ENCODE data around the gene IL13. TPM values are rescaled to one million over a fixed set of nuclear protein-coding genes. Genes with fewer than 3 reads are reported as not detected.

Gene IL13
- total RNA-seq, 1 experiment from 2014 or later: not detected

DNA sequence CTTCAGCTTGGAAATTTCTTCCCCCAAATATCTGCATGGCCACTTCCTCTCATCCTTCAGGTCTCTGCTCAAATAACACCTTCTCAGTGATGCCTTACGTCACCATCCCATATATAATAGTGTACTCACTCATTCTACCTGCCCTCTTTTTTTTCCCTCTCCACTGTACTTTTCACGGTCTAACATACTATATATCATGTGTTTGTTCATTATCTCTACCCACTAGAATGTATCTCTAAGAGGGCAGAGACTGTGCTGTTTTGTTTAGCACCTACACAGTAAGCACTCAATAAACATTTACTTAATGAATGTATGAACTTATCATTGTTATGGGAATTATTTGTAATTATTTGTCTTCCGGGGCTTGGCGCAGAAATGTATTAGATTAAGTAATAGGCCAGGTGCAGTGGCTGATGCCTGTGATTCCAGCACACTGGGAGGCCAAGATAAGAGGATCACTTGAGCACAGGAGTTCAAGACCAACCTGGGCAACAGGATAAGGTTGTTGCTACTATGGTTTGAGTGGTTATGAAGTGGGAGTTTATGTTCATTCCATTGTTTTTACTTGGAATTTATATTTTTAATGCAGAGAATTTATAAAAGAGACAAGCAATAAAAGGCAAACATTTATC, 6.0 kb upstream of the IL13 start:
- no peak for DNase-seq (ENCODE audit: low read depth)

DNA sequence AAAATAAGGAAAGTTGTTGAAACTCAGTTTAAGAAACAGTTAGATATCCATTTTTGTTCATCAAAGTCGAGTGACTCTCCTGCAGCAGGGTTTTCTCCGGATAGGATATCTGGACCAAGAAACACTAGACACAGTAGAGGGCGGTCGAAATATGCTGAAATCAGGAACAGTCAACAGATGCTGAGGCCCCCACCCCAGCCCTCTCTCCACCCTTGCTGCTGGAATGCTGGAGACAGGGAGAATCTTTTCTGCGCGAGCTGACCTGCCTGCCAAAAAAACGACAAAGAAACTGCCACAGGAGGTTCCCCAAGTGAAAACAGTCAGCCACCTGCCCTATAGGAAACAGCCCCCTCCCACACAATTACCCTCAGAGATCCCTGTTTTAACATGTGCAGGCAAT, 4.3 kb upstream of the IL13 start:
- DNase-seq (ENCODE audit: low read depth): no peak
- in situ Hi-C loops (cut with HindIII; ENCODE audit: low pct_unique_long_range_greater_than_20kb, low sequenced_read_pairs): no loop called here

More for the DNA sequence above, 6.0 kb upstream of the IL13 start:
- in situ Hi-C loops (cut with HindIII; ENCODE audit: low pct_unique_long_range_greater_than_20kb, low sequenced_read_pairs): no loop called here

DNA sequence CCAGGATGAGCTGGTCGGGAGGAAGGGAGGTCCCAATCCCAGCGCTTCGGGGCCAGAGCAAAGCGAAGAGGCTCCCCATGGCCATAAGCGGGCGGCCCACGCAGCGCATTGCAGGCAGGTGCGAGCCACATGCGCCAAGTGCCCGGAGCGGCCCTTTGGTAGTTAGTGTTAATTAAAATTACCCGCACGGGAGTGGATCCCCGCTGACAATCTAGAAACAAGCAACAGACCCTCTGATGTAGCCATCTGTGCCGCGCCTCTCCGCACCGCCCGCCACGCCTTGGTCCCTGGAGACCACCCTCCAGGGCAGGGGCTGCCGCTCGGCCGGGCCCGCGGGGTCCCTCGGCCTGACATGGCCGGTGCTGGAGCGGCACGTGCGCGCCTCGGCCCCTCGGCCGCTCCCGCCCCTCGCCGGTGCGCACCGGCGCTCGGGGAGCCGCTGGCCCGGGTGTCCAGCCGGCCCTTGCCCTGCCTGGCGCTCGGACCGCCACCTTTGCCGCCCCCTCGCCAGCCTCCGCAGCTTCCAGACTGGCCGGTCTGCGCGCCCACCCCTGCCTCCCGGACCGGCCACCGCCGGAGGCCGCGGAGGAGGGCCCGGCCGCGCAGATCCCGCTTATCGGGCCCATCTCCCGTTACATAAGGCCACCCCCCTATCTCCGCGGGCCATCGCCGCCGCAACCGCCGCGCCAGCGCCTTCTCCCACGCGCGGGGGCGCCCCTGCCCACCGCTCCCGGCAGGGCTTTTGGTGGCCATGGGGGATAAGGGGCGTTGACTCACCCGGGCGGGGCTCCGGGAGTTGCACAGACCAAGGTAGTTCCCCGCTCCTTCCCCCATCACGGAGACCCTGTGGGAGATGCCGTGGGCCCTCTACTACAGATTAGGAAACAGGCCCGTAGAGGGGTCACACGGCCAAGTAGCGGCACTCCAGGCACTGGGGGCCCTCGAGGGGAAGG, 1.9 kb upstream of the IL13 start:
- no peak for DNase-seq (ENCODE audit: low read depth)
- in situ Hi-C loops (cut with HindIII; ENCODE audit: low pct_unique_long_range_greater_than_20kb, low sequenced_read_pairs): no loop called here

DNA sequence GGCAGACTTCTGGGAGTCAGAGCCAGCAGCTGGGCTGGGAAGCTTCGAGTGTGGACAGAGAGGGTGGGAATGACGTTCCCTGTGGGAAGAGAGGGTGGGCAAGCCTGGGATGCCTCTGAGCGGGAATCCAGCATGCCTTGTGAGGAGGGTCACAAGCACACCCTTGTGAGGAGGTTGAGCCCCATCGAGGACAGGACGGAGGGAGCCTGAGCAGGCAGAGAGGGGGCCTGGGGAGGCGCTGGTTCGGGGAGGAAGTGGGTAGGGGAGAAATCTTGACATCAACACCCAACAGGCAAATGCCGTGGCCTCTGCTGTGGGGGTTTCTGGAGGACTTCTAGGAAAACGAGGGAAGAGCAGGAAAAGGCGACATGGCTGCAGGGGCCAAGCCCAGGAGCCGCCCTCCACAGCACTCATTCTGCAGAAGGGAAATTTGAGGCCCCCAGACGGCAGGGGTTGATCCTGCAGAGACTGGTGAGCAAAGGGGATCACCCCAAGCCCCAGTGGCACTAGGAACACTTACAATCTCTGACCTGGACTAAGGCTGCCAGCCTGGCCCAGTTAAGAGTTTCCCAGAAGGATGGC, 1.1 kb upstream of the IL13 start:
- no peak for DNase-seq (ENCODE audit: low read depth)
- in situ Hi-C loops (cut with HindIII; ENCODE audit: low pct_unique_long_range_greater_than_20kb, low sequenced_read_pairs): no loop called here

DNA sequence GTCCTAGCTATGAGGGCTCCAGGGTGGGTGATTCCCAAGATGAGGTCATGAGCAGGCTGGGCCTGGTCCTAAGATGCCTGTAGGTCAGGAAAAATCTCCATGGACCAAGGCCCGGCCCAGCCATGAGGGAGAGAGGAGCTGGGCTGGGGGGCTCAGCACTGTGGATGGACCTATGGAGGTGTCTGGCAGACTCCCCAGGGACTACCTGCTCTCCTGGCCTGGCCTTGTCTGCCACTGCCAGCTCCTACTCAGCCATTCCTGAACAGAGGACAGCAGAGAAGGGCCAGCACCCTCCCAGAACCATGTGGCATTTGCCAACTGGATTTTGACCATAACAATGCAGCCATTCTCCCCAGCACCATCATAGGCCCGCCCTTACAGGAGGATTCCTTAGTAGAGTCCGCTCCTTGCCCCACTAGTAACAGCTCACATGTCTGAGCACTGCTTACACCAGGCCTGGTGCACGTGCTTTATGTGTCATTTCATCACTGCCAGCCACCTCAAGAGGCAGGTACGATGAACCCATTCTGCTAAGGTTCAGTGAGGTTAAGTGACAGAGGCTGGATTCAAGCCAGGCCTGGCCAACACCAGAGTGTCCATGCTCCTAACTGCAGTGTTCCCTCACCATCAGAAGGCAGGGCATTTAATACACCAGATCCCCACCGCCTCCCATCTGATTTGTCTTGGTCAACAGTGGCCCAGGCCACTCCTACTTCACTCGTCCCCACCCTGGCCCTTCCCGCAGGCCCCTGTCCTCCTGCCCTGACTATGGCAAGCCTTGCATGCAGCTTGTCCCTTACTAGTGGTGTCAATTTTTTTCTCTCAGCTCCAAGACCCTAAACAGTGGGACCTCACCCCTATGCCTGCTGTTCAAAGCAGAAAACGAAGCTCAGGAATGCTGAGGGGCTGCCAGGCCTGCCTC, 669 bp downstream of the IL13 start:
- no peak for DNase-seq (ENCODE audit: low read depth)
- in situ Hi-C loops (cut with HindIII; ENCODE audit: low pct_unique_long_range_greater_than_20kb, low sequenced_read_pairs): no loop called here

DNA sequence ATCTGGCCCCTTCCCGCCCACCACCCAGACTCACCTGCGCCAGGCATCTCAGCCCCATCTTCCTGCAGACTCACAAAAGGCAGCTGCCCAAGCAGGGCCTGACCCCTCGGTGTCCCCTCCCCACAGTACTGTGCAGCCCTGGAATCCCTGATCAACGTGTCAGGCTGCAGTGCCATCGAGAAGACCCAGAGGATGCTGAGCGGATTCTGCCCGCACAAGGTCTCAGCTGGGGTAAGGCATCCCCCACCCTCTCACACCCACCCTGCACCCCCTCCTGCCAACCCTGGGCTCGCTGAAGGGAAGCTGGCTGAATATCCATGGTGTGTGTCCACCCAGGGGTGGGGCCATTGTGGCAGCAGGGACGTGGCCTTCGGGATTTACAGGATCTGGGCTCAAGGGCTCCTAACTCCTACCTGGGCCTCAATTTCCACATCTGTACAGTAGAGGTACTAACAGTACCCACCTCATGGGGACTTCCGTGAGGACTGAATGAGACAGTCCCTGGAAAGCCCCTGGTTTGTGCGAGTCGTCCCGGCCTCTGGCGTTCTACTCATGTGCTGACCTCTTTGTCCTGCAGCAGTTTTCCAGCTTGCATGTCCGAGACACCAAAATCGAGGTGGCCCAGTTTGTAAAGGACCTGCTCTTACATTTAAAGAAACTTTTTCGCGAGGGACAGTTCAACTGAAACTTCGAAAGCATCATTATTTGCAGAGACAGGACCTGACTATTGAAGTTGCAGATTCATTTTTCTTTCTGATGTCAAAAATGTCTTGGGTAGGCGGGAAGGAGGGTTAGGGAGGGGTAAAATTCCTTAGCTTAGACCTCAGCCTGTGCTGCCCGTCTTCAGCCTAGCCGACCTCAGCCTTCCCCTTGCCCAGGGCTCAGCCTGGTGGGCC, 1.9 kb downstream of the IL13 start:
- DNase-seq (ENCODE audit: low read depth): no peak
- in situ Hi-C loops (cut with HindIII; ENCODE audit: low pct_unique_long_range_greater_than_20kb, low sequenced_read_pairs): no loop called here

DNA sequence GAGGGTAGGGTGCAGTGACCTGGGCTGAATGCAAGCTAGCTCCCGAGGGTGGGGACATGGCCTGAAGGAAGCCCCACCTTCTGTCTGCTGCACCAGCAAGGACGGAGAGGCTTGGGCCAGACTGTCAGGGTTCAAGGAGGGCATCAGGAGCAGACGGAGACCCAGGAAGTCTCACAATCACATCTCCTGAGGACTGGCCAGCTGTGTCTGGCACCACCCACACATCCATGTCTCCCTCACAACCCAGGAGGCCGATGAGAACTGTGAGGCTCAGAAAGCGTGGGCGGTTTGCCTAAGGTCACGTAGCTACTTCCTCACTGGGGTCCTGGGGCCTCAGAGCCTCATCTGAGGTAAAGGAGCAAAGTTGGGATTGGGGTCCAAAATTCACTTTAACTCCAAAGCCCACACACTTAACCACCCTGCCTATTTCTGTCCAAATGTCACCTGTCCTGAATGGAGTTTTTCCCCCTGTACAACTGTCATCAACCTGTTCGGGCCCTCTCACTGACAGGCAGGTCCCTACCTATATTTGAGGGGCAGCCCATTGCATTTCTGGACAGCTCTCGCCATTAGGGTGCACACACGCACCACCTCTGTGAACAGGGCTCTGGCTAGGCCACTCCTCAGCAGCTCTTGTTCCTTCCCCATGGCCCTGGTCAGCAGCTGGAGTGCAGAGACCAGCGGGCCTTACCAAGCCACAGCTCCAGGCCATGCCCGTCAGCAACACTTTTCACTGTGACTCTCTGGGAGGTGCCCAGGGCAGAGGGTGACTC, 3.4 kb downstream of the IL13 start:
- in situ Hi-C loops (cut with HindIII; ENCODE audit: low pct_unique_long_range_greater_than_20kb, low sequenced_read_pairs): no loop called here
- no peak for DNase-seq (ENCODE audit: low read depth)

DNA sequence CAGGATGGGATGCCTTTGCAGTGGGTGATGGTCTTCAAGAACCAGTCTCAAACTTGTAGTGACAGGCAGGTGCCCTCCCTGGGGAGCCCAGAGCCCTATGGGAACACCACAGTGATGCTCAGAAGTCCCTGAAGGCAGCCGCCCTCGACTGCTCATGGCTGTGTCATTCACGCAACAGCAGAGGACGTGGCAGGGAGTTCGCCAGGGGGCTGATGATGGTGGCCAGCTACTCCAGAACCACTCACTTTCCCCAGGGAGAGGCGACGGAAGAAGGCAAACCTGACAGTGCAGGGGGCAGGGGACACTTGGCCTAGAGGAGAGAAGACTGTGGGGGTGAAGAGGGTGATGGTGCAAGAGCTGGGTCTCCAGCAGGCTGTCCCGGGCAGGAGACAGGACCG, 4.0 kb downstream of the IL13 start:
- in situ Hi-C loops (cut with HindIII; ENCODE audit: low pct_unique_long_range_greater_than_20kb, low sequenced_read_pairs): no loop called here
- DNase-seq (ENCODE audit: low read depth): no peak

DNA sequence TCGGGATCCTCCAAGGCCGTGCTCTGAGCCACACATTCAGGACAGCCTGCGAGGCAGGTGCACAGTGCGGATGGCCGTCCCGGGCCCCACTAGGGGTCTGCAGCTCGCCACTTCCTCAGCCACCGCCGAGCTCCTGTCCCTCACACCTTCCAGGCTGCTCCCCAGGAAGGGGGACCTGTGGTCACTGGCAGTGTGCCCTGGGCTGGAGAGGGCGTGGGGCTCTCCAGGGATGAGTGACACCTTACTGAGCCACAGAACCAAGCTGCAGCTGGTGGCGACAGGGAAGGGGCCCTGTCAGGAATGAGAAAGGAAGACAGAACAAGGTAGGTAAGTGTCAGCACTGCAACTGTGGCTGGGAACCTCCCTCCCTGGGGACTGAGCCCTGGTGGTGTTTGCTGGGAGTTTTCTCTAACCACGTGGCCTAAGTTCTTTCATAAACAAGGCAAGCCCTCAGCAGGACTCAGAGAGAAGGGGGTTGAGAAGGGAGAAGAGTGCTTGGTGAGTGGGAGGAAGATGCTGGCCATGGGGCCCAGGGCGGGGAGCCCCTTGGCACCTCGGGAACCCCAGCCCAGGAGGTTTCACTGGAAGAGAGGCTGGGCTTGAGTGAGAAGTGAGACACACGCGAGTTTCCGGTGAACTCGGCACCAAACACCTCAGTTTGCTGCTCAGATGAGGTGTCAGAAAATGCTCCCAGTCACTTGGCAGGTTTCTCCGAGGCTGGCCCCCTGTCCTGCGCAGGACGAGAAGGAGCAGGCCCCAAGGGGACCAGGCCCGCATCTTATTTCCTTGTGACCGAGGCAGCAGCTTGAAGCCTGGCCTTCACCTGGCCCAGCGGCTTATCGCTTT, 5.2 kb downstream of the IL13 start:
- in situ Hi-C loops (cut with HindIII; ENCODE audit: low pct_unique_long_range_greater_than_20kb, low sequenced_read_pairs): no loop called here
- no peak for DNase-seq (ENCODE audit: low read depth)

DNA sequence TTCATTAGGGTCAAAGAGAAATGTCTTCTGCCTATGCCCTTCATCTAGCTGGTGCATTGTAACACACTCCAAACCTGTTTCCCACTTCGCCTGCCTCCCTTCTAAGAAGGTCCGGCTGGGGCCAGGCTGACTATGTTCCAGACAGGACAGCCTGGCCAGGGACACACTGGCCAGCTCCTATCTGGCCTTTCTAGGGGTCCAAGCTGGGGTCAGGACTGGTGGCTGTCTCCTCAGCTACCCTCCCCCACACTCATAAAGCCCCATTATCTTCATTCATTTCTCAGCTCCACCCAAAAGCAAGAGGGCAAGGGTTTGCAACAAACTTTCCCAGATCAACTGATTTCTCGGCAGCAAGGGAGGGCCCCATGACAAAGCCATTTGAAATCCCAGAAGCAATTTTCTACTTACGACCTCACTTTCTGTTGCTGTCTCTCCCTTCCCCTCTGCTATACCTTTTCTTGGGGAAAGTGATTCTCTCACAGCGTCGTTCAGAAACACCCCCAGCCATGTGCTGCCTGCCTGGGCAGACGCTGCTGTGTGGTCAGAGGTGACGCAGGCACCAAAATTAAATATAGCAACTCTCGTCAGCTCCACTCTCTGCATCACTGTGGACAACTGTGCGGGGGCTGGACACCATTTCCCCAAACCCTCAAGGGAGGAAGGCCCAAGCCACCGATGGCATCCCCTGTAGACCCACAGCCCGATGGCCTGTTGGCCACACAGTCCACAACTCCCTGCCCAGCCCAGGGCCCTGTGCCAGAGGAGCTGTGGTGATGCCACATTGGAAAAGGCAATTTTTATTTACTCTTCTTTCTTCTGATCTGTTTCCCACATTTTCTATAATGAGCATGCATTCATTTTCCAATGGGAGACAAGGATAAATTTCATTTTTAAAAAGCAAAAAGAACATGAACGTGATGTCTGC, 6.1 kb downstream of the IL13 start:
- in situ Hi-C loops (cut with HindIII; ENCODE audit: low pct_unique_long_range_greater_than_20kb, low sequenced_read_pairs): no loop called here
- no peak for DNase-seq (ENCODE audit: low read depth)

DNA sequence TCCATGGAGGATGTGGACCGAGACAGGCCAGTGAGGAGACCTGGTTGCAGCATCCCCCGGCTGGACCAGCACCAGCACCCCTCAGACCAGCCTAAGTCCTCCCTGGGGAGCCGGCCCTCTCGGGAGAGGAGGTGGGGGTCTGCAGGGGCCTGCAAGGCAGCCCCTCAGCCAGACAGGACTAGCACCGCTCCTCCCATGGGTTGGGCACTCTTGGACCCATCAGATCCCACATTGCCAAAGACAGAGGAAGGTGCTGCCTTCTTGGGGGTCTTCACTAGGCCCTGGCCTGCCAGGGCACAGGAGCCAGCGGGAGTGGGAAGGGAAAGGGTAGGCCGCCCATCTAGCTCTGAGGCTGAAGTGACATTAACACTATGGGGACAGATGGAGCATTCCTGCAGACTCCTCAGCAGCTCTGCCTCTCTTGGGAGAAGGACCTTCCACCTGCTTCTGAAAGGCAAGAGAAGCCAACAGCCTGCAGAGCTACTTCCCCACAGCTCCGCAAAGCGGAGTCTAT, 6.8 kb downstream of the IL13 start:
- DNase-seq (ENCODE audit: low read depth): no peak
- in situ Hi-C loops (cut with HindIII; ENCODE audit: low pct_unique_long_range_greater_than_20kb, low sequenced_read_pairs): no loop called here

DNA sequence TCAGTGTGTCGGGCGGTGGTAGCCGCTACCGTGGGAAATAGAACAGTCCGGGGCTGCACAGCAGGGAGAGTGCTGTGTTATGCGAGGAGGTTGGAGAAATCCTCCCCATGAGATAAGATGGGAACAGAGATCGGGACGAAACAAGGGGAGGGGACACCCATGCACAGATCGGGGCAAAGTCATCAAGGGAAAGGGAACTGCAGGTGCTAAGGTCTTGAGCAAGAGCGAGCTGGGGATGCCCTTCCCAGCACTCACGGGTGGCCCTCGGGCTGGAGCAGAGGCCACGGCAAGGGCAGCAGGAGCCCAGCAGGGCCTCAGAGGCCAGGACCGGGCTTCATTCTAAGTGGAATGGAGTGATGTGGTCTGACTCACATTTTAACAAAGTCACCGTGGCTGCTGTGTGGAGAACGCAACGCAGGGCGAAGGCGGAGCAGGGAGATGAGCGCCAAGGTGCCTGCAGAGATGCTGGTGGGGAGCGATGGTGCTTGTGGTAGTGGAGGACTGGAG, 7.7 kb downstream of the IL13 start:
- DNase-seq (ENCODE audit: low read depth): no peak
- in situ Hi-C loops (cut with HindIII; ENCODE audit: low pct_unique_long_range_greater_than_20kb, low sequenced_read_pairs): no loop called here

DNA sequence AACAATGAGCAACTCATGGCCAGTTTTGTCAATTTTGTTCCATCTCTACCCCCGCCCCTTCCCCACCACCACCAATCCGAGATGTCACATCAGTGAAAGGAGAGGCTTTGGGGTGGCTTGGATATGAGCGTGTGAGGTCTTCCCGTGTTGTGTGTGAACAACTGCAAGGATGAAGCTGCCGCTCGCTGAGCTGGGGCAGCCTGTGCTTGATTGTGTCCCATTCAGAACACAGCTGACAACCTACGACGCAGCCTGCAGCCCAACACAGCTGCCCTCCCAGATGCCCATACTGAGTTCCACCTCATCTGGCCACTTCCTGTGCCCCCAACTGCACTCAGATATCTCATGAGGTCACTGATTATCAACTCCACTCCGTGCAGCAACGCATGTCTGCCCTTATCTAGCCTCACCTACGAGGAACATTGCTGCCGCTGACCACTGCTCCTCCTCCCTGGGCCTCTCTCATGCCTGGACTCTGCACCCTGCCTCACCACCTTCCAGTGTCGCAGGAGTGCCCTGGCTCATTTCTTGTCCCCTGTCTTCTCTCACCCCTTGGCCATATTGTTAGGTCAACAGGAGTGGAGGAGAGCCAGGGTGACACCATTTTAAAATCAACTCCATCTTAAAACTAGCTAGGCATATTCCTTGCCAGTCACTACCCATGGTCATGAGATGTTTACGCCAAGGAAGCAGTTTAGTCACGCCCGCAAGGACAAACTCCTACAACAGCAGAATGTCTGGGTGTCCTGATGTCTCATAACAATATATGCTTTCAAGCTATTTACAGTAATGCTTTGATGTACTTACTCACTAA, 8.5 kb downstream of the IL13 start:
- DNase-seq (ENCODE audit: low read depth): no peak
- in situ Hi-C loops (cut with HindIII; ENCODE audit: low pct_unique_long_range_greater_than_20kb, low sequenced_read_pairs): no loop called here

DNA sequence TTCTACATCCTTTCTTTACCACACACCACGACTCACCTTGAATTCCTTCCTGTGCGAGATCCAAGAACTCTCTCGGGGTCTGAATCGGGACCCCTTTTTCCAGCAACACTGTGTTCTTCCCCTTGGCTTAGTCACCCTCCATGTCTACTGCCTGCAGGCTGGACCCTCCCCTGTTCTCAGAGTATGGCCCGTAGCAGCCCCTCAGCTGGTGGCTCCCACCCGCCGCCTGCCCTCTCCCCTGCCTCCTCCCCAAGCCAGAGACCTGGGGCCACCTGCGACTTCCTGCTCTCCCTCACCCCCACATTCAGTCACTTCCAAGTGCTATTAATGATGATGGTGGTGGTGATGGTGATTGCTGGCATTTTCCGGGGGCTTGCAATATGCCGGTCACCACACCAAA, 9.3 kb downstream of the IL13 start:
- in situ Hi-C loops (cut with HindIII; ENCODE audit: low pct_unique_long_range_greater_than_20kb, low sequenced_read_pairs): no loop called here

More for the DNA sequence above, 9.3 kb downstream of the IL13 start:
- DNase-seq (ENCODE audit: low read depth): no peak
